Measurements from ENCODE around the gene BAIAP2L2.
"Not testable (repeated sequence)": the region's sequence is repeated elsewhere in the genome, so short reads cannot be mapped to it uniquely, and the experiment has no call there.

The BAIAP2L2 gene

DNA sequence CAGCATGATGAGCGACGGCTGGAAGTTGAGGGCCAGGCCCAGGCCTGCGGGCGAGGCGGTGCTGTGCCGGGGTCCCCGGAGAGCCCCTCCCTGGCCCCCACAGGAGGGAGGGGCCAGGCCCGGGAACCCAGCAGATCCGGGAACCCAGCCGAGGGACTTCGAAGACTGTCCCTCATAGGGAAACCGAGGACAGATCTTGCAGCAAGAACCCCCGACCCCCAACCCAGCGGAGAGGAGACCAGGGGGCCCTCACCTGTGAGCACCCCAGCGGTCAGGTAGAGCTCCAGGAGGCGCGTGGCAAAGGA lies 28.9 kb downstream of the BAIAP2L2 start:
- DNase-seq (ENCODE audit: low read depth, low spot score) = no peak

DNA sequence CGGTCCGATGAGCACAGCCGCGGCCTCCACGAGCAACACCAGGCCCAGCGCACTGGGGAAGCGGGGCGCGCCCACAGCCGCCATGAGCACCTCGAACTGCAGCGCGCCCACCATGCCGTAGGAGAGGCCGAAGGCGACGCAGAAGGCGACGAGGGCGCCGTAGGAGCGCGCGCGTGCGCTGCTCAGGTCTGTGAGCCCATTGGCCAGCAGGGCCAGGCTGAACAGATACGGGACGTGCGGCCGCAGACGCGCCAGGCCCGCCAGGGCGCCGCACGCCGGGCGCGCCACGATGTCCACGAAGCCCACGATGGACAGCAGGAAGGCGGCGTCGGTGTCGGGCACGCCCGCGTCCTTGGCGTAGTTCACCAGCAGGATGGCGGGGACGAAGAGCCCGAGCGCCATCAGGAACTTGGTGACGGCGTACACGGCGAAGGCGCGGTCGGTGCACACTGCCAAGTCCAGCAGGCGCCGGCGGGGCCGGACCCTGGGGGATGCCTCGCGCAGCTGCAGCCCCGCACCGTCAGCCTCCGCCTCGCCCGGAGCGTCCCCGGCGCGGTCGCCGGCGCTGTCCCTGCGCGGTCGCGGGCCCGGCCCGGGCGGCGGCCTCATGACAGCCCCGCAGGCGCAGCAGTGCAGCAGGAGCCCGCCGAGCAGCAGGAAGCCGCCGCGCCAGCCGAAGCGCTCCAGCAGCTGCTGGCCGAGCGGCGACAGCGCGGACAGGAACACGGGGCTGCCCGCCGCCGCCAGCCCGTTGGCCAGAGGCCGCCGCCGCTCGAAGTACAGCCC lies 29.4 kb downstream of the BAIAP2L2 start:
- peak; percentile 64 for DNase-seq (ENCODE audit: low read depth, low spot score)

DNA sequence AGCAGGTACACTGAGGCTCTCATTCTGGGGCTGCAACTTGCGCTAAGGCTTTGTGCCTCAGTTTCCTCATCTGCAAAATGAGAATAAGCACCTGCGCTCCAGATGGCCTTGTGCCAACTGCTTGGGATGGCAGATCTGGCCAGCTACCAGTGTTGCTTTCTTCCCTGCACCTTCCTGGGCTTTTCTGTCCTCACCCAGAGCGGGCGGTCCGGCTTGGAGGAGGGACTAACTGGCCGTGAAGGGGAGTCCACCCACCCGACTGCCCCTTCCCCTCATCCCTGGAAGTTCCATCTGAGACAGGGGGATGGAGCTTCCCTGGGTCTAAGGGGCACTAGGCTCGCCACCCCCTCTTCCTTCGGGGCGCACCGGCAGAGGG lies 30.0 kb downstream of the BAIAP2L2 start:
- DNase-seq (ENCODE audit: low read depth, low spot score) = no peak

DNA sequence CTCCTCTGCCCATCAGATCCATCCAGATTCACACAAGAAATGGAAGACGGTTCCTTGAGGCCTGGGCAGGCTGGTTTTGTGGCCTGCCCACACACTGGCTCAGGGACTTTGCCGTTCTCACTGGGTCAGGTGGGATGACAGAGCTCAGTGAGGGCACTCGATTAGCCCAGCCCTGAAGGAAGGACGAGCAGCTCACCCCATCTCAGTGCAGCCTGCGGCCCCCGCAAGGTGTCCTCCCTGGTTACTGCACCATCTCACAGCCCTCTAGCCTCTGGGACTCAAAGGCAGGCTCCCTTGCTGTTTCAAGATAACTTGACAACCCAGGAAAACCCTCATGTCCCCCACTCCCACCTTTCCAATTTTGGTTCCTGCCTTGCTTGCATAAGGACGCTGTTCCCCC lies 30.7 kb downstream of the BAIAP2L2 start:
- DNase-seq (ENCODE audit: low read depth, low spot score) = no peak

DNA sequence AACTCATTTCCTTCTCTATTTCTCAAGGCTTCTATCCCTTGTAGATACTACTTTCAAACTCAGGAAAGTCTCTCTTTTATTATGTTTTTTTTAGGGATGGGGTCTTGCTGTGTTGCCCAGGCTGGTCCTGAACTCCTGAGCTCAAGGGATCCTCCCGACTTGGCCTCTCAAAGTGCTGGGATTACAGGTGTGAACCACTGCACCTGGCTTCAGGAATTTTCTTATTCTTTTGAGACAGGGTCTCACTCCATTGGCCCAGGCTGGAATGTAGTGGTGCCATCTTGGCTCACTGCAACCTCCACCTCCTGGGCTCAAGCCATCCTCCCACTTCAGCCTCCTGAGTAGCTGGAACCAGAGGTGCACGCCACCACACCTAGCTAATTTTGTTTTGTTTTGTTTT lies 31.3 kb downstream of the BAIAP2L2 start:
- not testable (repeated sequence) for DNase-seq (ENCODE audit: low read depth, low spot score)

DNA sequence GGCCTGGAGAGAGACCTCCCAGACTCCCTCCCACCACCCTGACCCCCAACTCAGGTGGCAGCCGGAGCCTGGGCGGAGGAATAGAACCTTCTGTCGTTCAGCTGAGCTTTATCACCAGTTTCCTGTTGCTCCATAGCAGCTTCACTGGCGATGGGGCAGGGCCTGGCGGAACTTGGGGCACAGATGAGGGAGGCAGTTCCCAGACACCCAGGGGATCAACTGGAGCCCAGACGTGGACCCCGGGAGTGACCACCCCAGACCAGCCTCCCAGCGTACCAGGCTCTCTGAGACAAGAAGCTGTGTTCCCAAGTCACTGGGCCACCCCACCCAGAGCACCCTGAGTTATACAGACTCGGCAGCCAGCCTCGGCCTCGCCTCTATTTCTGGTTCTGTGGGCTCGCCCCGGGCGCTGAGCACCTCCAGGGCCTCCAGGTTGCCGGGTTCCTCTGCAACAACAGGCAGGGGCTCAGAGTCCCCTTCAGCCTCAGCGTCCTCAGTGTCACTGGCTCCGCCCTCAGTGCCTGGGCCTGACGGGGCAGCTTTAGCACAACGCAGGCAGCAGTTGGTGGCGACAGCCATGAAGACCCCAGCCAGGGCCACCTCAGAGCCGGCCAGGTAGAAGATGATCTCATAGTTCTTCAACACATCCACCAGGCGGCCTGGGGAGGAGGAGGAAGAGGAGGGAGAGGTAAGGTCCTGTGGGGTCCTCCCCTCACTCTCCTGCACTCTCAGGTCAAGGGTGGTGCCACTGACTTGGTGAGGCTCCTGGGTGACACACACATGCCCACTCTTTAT lies 32.2 kb downstream of the BAIAP2L2 start:
- no peak for DNase-seq (ENCODE audit: low read depth, low spot score)

DNA sequence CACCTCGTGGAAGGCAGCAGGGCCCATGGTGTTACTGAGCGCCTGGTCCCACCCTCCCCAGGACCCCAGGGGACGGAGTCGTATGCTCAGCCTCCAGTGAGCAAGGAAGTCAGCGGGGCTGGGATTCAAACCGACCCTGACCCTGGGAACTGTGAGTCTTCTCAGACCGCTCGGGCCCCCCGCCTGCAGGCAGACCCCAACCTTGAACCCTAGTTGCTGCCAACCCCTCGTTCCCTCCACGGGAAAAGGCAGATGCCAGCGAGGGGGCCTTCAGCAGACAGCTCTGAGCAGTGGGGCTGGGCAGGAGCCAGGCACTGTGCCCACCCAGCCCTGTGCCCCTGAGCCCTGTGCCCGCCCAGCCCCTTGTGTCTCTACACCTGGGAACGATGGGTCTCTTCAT lies 32.9 kb downstream of the BAIAP2L2 start:
- no peak for DNase-seq (ENCODE audit: low read depth, low spot score)

DNA sequence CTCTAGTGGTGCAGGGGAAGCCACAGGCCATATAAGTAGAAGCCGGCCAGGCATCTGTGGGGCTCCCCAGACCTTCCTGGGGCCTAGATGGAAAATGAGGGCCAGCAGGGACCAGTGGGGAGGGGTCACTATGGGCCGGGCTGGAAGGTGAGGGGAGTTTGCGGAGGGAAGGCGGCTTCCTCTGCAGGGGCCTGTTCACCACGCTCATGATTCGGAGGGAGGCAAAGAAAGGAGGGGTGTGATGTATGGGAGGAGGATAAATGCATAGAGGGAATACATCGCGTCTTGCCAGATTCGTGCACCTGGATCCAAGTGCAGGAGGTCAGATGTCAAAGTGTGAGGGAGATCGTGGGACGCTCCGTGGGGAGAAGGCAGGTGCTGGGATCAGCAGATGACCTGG lies 33.4 kb downstream of the BAIAP2L2 start:
- DNase-seq (ENCODE audit: low read depth, low spot score) = no peak

DNA sequence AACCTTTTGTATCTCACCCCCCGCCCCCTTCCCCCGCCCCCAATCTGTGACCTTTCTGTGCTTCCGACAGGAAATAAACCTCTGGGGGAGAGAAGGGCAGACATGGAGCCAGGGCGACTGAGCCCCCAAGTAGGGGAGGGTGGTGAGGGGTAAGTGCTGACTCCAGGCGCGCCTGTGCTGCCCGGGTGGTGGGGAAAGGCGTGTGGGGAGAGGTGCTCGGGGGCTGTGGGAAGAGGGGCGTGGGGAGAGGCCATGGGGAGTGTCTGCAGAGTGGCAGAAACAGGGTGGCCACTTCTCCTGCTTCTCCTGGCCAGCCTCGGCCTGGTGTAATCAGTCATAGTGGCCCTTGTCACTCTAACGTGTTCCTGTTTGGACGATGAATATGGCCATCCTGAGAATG lies 34.5 kb downstream of the BAIAP2L2 start:
- no peak for DNase-seq (ENCODE audit: low read depth, low spot score)

DNA sequence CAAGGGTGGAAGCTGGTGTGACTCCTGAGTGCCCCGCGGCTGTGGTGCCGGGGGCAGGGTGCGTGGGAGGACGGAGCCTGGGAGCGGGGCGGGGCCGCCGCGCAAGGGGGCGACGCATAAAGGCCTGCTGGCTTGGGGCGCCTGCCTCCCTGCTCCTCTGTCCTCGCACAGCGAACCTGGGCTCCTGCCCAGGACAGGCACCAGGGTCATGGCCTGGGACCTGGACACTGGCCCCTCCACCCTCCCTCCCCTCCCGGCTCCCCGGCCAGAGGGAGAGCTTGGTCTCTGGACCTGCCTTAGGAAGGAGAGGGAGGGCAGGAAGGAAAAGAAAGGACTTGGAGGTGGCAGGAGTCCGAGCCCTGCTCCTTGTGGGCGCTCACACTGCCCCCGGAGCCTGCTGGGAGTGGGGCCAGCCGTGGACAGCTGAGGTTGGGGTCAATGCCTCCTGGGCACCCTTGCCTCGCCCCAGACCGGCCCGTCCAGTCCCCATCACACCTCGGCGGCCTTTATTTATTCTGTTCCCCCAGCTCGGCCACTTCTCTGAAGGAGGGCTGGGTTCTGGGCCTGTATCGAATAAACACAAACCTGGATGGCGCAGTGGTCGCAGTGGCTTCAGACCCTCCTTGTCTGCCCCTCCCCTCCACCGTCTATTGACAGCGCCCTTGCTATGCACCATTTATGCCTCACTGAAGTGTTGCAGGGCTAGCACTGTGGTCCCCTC lies 35.2 kb downstream of the BAIAP2L2 start:
- DNase-seq (ENCODE audit: low read depth, low spot score) = no peak

DNA sequence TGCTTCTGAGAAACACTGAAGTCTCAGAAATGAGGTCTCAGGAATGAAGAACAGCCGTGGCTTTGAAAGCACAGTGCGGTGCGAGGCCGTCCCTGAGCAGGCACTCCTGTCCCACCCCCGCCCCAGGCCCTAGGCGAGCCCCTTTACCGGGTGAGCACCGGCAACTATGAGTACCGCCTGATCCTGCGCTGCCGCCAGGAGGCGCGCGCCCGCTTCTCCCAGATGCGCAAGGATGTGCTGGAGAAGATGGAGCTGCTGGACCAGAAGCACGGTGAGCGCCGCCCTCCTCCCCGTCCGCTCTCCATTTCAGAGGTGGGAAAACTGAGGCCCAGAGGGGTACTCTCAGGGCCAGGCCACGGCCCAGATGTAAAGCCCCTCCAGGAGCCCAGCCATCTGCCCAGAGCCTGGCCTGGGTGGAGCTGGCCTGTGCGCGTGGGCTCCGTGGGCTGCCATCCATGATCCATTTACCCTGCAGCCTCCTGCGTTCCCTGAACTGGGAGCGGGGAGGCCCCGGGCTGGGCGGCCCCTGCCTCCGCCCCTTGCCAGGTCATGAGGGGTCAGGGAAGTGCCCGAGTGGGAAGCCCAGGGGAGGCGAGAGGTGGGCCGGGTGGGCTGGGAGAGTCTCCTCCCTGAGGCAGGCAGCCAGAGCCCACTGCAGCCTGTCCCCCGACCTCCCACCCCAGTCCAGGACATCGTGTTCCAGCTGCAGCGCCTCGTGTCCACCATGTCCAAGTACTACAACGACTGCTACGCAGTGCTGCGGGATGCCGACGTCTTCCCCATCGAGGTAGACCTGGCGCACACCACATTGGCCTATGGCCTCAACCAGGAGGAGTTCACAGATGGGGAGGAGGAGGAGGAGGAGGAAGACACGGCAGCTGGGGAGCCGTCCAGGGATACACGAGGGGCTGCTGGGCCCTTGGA lies 36.0 kb downstream of the BAIAP2L2 start:
- DNase-seq (ENCODE audit: low read depth, low spot score) = peak; percentile 71

DNA sequence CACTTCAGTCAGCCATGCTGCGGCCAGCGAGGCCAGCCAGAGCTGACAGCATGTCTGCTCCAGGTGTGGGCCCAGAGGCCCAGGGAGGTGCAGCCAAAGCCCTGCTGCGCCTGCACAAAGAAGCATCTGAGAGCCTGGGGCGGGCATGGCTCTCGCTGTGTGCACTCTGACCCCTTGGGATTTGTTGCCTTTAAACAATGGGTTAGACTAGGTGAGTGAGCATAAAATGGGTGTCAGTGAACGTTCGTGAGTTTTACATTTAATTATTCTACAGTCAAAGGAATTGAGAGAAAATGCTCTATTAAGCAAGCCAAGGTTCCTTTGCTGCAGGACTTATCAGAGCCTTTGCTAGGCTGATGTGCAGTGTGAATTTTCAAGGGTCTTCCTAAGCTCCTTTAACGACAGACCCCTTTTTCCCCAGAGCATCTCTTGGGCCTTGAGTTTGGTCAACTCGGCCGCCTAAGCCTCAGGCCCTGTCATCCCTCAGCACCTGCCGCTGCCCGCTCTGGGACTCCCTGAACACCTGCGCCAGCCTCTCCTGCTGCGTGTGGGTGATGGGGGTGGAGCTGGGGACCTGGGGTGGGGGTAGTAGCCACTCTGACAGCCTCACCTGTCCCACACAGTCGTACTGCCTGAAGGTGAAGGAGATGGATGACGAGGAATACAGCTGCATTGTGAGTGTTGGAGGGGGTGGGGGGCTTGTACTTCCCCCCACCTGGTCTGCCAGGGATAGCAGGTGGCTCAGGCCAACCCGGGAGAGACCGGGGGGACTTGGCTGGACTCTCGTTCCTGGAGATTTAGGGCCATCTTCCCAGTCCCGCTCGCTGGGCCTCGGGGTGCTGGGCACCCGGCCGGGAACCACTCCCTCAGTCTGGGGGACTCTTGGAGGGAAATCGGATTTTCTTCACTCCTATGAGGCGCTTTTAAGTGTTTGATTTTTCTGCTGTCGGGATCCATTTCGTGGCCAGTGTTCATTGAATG lies 37.0 kb downstream of the BAIAP2L2 start:
- DNase-seq (ENCODE audit: low read depth, low spot score) = no peak

DNA sequence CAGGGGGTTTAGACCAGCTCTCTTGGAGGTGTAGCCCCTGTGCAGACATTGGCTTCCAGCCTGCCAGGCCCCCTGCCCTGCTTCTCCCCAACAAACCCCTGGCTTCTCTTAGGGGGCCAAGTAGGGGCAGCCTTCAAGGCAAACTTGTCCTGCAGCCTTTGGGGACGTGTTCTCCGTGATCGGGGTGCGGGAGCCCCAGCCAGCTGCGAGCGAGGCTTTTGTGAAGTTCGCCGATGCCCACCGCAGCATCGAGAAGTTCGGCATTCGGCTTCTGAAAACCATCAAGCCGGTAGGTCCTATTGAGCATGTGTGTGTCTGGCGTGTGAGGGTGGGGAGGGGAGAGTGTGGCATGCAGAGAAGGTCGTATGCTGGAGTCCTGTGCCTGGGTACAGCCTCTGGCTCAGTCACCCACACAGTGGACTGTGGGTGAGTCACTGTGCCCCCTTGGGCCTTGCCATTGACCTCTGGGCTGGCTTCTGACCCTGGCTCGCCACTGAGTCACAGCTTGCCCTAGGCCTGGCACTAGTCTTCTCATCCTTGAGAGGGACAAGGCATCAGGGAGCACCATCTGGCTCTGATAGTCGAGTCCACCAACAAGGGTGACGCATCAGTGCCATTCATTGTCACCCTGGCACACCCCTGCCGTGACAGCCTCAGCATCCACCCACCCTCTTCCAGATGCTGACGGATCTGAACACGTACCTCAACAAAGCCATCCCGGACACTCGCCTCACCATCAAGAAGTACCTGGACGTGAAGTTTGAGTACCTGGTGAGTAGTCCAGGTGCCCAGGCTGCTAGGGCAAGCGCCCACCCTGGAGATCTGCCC lies 37.9 kb downstream of the BAIAP2L2 start:
- DNase-seq (ENCODE audit: low read depth, low spot score) = no peak

DNA sequence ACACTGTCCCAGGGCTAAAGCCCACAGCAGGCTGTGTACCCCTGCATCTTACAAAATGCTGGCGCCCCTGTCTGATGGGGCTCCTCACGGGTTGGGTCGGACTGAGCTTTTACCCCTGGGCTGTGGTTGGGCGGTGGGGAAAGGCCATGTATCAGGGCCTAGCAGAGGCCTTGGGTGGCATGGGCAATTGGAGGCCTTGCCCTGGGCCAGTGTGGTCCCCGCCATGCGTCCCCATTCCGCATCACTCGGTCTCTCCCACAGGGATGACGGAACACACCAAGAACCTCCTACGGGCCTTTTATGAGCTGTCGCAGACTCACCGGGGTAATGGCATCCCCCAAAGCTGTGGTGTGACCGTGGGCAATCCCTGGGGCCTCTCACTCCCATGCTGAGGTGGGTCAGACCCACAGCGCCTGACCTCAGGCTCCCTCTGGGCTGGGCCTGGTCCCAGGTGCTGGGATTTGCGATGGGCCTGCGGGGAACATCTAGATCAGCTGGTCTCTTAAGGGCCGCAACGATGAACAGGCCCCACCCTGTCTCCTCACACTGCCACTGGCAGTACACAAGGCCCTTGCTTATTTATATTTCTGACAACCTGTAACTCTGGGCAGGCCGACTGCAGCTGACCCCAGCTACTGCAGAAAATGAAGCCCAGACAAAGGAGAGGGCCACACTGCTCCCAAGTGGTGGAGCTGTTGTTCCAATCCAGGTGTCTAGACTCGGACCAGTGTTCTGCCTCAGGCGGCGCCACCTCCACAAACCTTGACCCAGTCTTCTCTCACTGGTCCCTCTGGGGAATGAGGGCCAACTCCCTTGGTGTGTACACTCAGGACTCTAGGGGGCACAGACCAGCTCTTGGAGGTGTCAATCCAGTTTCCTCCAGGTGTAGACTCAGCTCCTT lies 38.8 kb downstream of the BAIAP2L2 start:
- no peak for DNase-seq (ENCODE audit: low read depth, low spot score)

DNA sequence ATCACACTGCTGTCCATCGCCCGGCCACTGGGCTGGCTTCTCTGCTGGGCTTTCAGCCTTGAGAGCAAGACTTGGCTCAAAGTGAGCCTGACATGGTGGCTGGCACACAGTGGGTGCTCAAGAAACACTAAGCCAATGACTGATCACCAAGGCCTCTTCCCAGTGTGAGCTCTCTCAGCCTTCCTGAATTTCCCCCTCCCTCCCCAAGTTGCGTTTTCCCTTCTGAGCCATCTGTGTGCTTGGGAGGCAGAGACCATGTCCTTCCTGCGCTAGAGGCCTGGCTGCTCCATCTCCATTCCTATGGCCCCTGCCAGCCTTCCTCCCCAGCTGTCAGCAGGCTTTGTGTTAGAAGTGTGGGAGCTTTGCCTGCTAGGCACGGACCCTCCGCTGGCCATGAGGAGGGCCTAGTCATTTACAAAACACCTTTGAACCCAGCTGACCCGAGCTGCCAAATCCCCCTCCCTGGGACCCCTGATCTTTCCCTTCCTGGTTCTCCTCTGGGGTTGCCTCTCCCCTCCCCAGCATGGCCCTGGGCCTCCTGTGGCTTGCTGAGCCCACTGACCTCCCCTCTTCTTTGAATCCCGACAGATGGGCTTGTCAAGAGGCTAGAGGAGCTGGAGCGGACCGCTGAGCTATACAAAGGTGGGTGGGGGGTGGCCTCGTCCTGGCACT lies 40.1 kb downstream of the BAIAP2L2 start:
- DNase-seq (ENCODE audit: low read depth, low spot score) = no peak

DNA sequence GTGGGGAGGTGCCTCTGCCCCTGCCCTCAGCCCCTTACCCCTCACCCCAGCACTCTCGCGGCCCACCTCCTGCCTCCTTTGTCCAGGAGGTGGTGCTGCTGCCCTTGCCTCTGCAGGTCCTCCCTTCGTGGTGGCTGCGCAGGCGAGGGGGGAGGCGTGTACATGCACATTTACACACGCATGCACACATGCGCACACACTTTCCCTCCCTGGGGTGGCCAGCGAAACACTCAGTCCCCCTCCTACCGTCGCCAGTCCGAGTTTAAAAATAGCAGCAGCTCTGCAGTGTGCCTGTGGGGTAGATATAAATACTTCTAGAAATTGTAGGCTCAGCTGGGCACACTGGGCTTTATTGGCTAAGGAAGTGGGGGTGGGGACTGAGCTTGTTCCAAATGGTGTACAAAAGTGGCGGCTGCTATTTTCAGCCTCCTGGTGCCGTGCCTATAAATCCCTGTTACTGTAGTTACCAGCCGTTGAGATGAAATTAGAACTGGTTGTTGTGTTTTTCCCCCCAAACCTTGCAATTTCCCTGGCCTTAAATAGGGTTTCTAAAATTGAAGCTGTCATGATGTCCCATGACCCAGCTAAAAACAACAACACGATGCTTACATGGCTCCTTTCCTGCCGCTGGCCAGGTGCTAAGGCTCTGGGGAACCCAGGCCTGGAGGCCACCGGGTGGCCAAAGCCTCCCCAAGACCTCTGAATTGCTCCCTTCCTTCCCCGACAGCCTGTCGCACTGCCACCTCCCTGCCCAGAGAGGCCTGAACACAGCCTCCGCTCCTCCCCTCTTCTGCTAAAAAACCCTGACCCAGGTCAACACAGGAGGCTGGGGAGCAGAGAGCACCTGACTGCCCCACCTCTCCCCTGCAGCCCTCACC lies 40.9 kb downstream of the BAIAP2L2 start:
- peak; percentile 26 for DNase-seq (ENCODE audit: low read depth, low spot score)

Data from astrocyte of the hippocampus (primary cell).